H1 (cell line): Measurements from ENCODE around the gene THAP12. TPM values are rescaled to one million over a fixed set of nuclear protein-coding genes. Genes with fewer than 3 reads are reported as not detected.

Experiments
- CTCF ChIA-PET: fragments of 300-600 bp; sonication (Branson Sonifier 250); formaldehyde crosslinking; loops from one replicate; lab custom pipeline; 2021; ENCODE audit not compliant: partially characterized antibody; lab: Charles Lee
- POLR2A ChIA-PET: fragments of 300-600 bp; sonication (Branson Sonifier 250); formaldehyde crosslinking; loops from one replicate; lab custom pipeline; 2021; ENCODE audit warnings: inconsistent platforms; ENCODE audit not compliant: partially characterized antibody; lab: Charles Lee
- DNase-seq, 2 experiments: peaks; one replicate each; pipeline versions ENCODE4 v3.0.0 to v3.0.0-alpha.2; 2010 to 2022; ENCODE audit warnings: low spot score in 2 of 2, low read depth in 1 of 2, mixed read lengths in 1 of 2
- FAIRE-seq: peaks from 2 replicates; lab custom pipeline; 2011; peaks lifted over from hg19 to GRCh38; lab: Jason Lieb, UNC
- H2AFZ ChIP-seq: 2 replicates; pipeline ENCODE4 v1.8.1; 2012; ENCODE audit warnings: low read length, inconsistent platforms
- H2AK5ac ChIP-seq: 2 replicates; pipeline ENCODE4 v1.6.1; 2013; ENCODE audit warnings: low read depth, low read length
- H2BK120ac ChIP-seq: replicated peaks from 2 replicates; pipeline ENCODE3; 2013; ENCODE audit warnings: low read depth, low read length, inconsistent platforms
- H2BK12ac ChIP-seq: 2 replicates; pipeline ENCODE4 v1.6.1; 2013; ENCODE audit warnings: low read depth, low read length
- H2BK15ac ChIP-seq: 2 replicates; pipeline ENCODE4 v1.6.1; 2013; ENCODE audit warnings: low read length
- H2BK20ac ChIP-seq: 2 replicates; pipeline ENCODE4 v1.6.1; 2013; ENCODE audit warnings: low read length
- H2BK5ac ChIP-seq: 2 replicates; pipeline ENCODE4 v1.6.1; 2013; ENCODE audit warnings: low read depth, low read length
- H3K14ac ChIP-seq: 2 replicates; pipeline ENCODE4 v1.6.1; 2013; ENCODE audit warnings: inconsistent platforms; ENCODE audit not compliant: insufficient read length
- H3K18ac ChIP-seq: 2 replicates; pipeline ENCODE4 v1.6.1; 2013; ENCODE audit warnings: low read length; ENCODE audit errors: extremely low read depth
- H3K23ac ChIP-seq: 2 replicates; pipeline ENCODE4 v1.6.1; 2013; ENCODE audit warnings: inconsistent platforms; ENCODE audit not compliant: insufficient read length
- H3K23me2 ChIP-seq: 2 replicates; pipeline ENCODE4 v1.6.1; 2013; ENCODE audit warnings: low read depth, low read length
- H3K27ac ChIP-seq: 2 replicates; pipeline ENCODE4 v1.6.1; 2011; ENCODE audit warnings: low read depth, low read length, inconsistent platforms
- H3K27me3 ChIP-seq, 4 experiments: replicated peaks in 1 of 4; 1 replicate in 1 of 4; 2 replicates in 3 of 4; pipeline versions ENCODE4 v1.6.1 to v1.8.1; 2011 to 2013; ENCODE audit warnings: low read length in 3 of 4, mild to moderate bottlenecking in 3 of 4, inconsistent platforms in 2 of 4, mixed read lengths in 2 of 4, moderate library complexity in 1 of 4; ENCODE audit not compliant: control insufficient read depth in 3 of 4, insufficient read depth in 3 of 4; ENCODE audit errors: extremely low read depth in 1 of 4
- H3K36me3 ChIP-seq, 4 experiments: 2 replicates each; pipeline versions ENCODE4 v1.6.1 to v1.8.1; 2011 to 2013; ENCODE audit warnings: mild to moderate bottlenecking in 4 of 4, low read length in 3 of 4, moderate library complexity in 2 of 4, control low read depth in 1 of 4, inconsistent platforms in 1 of 4; ENCODE audit not compliant: insufficient read depth in 4 of 4, control insufficient read depth in 2 of 4
- H3K4ac ChIP-seq: replicated peaks from 2 replicates; pipeline ENCODE3; 2013; ENCODE audit warnings: low read length, low read depth, mixed read lengths, inconsistent platforms; ENCODE audit not compliant: insufficient read length
- H3K4me1 ChIP-seq, 4 experiments: replicated peaks in 1 of 4; 1 replicate in 1 of 4; 2 replicates in 3 of 4; pipeline versions ENCODE4 v1.6.1 to v1.8.1; 2011 to 2013; ENCODE audit warnings: low read length in 3 of 4, inconsistent platforms in 2 of 4, mixed read lengths in 1 of 4; ENCODE audit not compliant: insufficient read depth in 4 of 4, control insufficient read depth in 3 of 4
- H3K4me2 ChIP-seq, 2 experiments: 2 replicates each; pipeline versions ENCODE4 v1.6.1 to v1.8.1; 2011 to 2013; ENCODE audit warnings: low read depth in 2 of 2, low read length in 2 of 2, control low read depth in 1 of 2, inconsistent platforms in 1 of 2, mild to moderate bottlenecking in 1 of 2; ENCODE audit not compliant: insufficient read depth in 1 of 2
- H3K4me3 ChIP-seq, 4 experiments: fragments of 200-600, 300-600 bp in 1 of 4; sonication (generic), shearing (Covaris generic), sonication (Bioruptor Twin) in 1 of 4; 2 replicates each; pipeline versions ENCODE4 v1.5.1 to v1.8.1; 2011 to 2016; ENCODE audit warnings: low read length in 4 of 4, low read depth in 3 of 4, control low read depth in 2 of 4, inconsistent platforms in 2 of 4, mild to moderate bottlenecking in 2 of 4, mixed read lengths in 1 of 4, moderate library complexity in 1 of 4; ENCODE audit not compliant: insufficient read depth in 2 of 4; ENCODE audit errors: extremely low read depth in 1 of 4
- H3K56ac ChIP-seq: replicated peaks from 2 replicates; pipeline ENCODE3; 2013; ENCODE audit warnings: low read depth, mild to moderate bottlenecking, mixed read lengths, low read length, inconsistent platforms; ENCODE audit not compliant: insufficient read length
- H3K79me1 ChIP-seq: 2 replicates; pipeline ENCODE4 v1.6.1; 2013; ENCODE audit warnings: low read depth, low read length, control low read depth
- H3K79me2 ChIP-seq, 2 experiments: 2 replicates each; pipeline versions ENCODE4 v1.6.1 to v1.8.1; 2012 to 2013; ENCODE audit warnings: low read length in 2 of 2, mild to moderate bottlenecking in 2 of 2, inconsistent platforms in 1 of 2; ENCODE audit not compliant: insufficient read depth in 2 of 2, control insufficient read depth in 1 of 2
- H3K9ac ChIP-seq, 4 experiments: replicated peaks in 1 of 4; 1 replicate in 1 of 4; 2 replicates in 3 of 4; pipeline versions ENCODE4 v1.6.1 to v1.8.1; 2011 to 2013; ENCODE audit warnings: low read depth in 3 of 4, low read length in 3 of 4, control low read depth in 2 of 4, mild to moderate bottlenecking in 2 of 4, moderate library complexity in 2 of 4, inconsistent platforms in 1 of 4; ENCODE audit errors: extremely low read depth in 1 of 4
- H3K9me3 ChIP-seq, 2 experiments: 2 replicates each; pipeline versions ENCODE4 v1.6.1 to v1.8.1; 2012 to 2013; ENCODE audit warnings: mild to moderate bottlenecking in 2 of 2, moderate library complexity in 2 of 2, control low read depth in 1 of 2, inconsistent platforms in 1 of 2, low read depth in 1 of 2, low read length in 1 of 2, mixed read lengths in 1 of 2; ENCODE audit not compliant: insufficient read depth in 2 of 2
- H4K20me1 ChIP-seq, 2 experiments: replicated peaks in 1 of 2; 2 replicates each; pipeline versions ENCODE3 to v1.8.1; 2011 to 2013; ENCODE audit warnings: inconsistent platforms in 2 of 2, low read length in 2 of 2, mild to moderate bottlenecking in 1 of 2; ENCODE audit not compliant: insufficient read depth in 2 of 2, control insufficient read depth in 1 of 2
- H4K5ac ChIP-seq: 2 replicates; pipeline ENCODE4 v1.6.1; 2013; ENCODE audit warnings: low read length, low read depth, mixed read lengths, inconsistent platforms; ENCODE audit not compliant: insufficient read length
- H4K8ac ChIP-seq: 2 replicates; pipeline ENCODE4 v1.8.0; 2013; ENCODE audit warnings: mild to moderate bottlenecking, moderate library complexity, low read length, inconsistent platforms; ENCODE audit not compliant: insufficient read depth; ENCODE audit errors: extremely low read depth
- H4K91ac ChIP-seq: replicated peaks from 2 replicates; pipeline ENCODE3; 2013; ENCODE audit warnings: low read length, mixed read lengths, inconsistent platforms; ENCODE audit not compliant: insufficient read length
- CTBP2 ChIP-seq: IDR thresholded peaks from 2 replicates; pipeline ENCODE4 v1.7.0; 2011; ENCODE audit warnings: borderline replicate concordance, mild to moderate bottlenecking, moderate library complexity, mixed read lengths, low read length; ENCODE audit not compliant: insufficient read depth, insufficient read length
- EGR1 ChIP-seq: IDR thresholded peaks from 2 replicates; pipeline ENCODE4 v1.6.1; 2011; ENCODE audit warnings: low read depth, low read length, borderline replicate concordance
- KDM5A ChIP-seq: fragments of 200-600 bp; IDR thresholded peaks from 2 replicates; pipeline ENCODE4 v1.7.1; 2012; ENCODE audit warnings: mild to moderate bottlenecking, low read length, inconsistent platforms, mixed read lengths
- PHF8 ChIP-seq: fragments of 200-600 bp; sonication (generic); conservative IDR thresholded peaks from 2 replicates; pipeline ENCODE4 v1.7.1; 2012; ENCODE audit warnings: low read depth, mild to moderate bottlenecking, inconsistent platforms, low read length, moderate library complexity
- SAP30 ChIP-seq: fragments of 300-600 bp; sonication (generic); IDR thresholded peaks from 2 replicates; pipeline ENCODE4 v1.7.1; 2012; ENCODE audit warnings: low read length, moderate library complexity, mild to moderate bottlenecking, inconsistent platforms; ENCODE audit not compliant: insufficient read depth, insufficient replicate concordance
- SP1 ChIP-seq: IDR thresholded peaks from 2 replicates; pipeline ENCODE4 v1.6.1; 2011; ENCODE audit warnings: low read depth, low read length
- TCF12 ChIP-seq: IDR thresholded peaks from 2 replicates; pipeline ENCODE4 v1.6.1; 2011; ENCODE audit warnings: low read depth, mild to moderate bottlenecking, low read length
- USF2 ChIP-seq: IDR thresholded peaks from 2 replicates; pipeline ENCODE4 v1.6.1; 2011; ENCODE audit warnings: low read length, improper control_type of control experiment
- WGBS, 2 experiments: shearing (Covaris generic) in 1 of 2; methylation state at CpG; one replicate each; pipeline versions ENCODE4 v1.1.6 to v1.1.7; 2013 to 2015; ENCODE audit warnings: low lambda C conversion rate in 2 of 2, mixed read lengths in 2 of 2, inconsistent platforms in 1 of 2, low coverage in 1 of 2, missing lambda C conversion rate in 1 of 2; ENCODE audit not compliant: insufficient replicate concordance in 2 of 2, insufficient coverage in 1 of 2, insufficient read length in 1 of 2; ENCODE audit errors: extremely low coverage in 1 of 2, missing lambda C conversion rate in 1 of 2; 5-methylcytosine and 5-hydroxymethylcytosine counted together
- polyA plus RNA-seq, 7 experiments: library from polyadenylated mRNA; depleted of rRNA in 3 of 7; stranded (reverse) in 5 of 7; unstranded in 2 of 7; fragments of >200 nt in 5 of 7; fragments of 200-250 nt in 2 of 7; gene quantifications; 1 replicate in 5 of 7; 2 replicates in 1 of 7; 4 replicates in 1 of 7; pipeline versions ENCODE4 v1.2.1 to v1.2.3, GENCODE V29; 2011 to 2013; ENCODE audit warnings: missing spikeins in 2 of 7, mixed read lengths in 2 of 7
- total RNA-seq: library from RNA; stranded (reverse); fragmentation: NEBNext Ultra II Directional; extraction: Animal tissue kit (Norgen Biotek cat#: 25700); gene quantifications from 2 replicates; pipeline ENCODE4 v1.2.1, GENCODE V29; 2021

The THAP12 gene
- total and polyA plus RNA-seq, 2 of the 8 experiments (the other 6 are each of a cell fraction or from before 2014, with no cell fraction given), result 12.0 to 39.9 TPM

DNA sequence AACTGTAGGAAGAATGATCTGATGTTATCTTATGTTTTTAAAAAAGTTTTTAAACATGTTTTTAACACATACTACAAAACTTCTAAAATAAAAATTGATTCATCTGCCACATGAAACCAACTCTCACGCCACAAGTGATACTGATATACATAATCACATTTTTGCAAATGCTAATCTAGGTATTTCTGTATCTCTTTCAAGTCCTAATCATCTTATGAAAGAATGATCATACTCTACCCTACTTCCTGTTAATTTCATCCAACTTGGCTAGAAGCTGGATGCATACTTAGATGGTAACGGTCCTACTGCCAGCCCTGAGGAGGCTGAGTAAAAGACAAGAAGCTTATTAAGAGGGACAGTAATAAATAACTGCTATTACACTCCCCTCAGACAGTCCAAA is 19.2 kb downstream of the THAP12 start:
- H4K20me1 ChIP-seq, result no peaks in the 10 kb centered on the region
- no peaks in the 10 kb centered on the region for H3K23me2 ChIP-seq
- no peak for FAIRE-seq
- no peak for DNase-seq
- H3K27ac ChIP-seq, result no peak overlapping the region
- no peak overlapping the region for H3K9ac ChIP-seq
- no peak overlapping the region for H3K56ac ChIP-seq
- peaks cover 0 to 17% of the 10 kb centered on the region in 2 experiments; a peak in 2 of 4 replicates for H3K79me2 ChIP-seq
- H3K18ac ChIP-seq, result no peak overlapping the region
- H3K4ac ChIP-seq, result no peak overlapping the region
- H4K91ac ChIP-seq, result no peak overlapping the region
- no peak overlapping the region for H4K8ac ChIP-seq
- TF ChIP-seq TCF12, result no peak
- no peak for TF ChIP-seq EGR1
- no peak for TF ChIP-seq KDM5A
- TF ChIP-seq PHF8, result no peak
- no peak for TF ChIP-seq SP1
- no peak for TF ChIP-seq CTBP2
- TF ChIP-seq SAP30, result no peak
- TF ChIP-seq USF2, result no peak
- H2BK15ac ChIP-seq, result no peak overlapping the region
- H3K4me1 ChIP-seq, result no peaks in the 10 kb centered on the region
- H3K79me1 ChIP-seq, result no peaks in the 10 kb centered on the region; the same call in 1 of the 2 replicates
- H2AK5ac ChIP-seq, result no peak overlapping the region
- ChIA-PET CTCF (interaction anchor here (1.7 to 2.0 kb wide), 2 partner anchors 12 to 58 kb away, joined by 4 to 5 read pairs; no protein-coding TSS in a partner anchor), POLR2A (interaction anchor here (1.6 kb wide), 1 partner anchor 18 kb away, joined by 3 read pairs; no protein-coding TSS in a partner anchor)
- H2AFZ ChIP-seq, result no peak overlapping the region
- 94% methylated on average over 2 of the region's 2 CpGs; no CpG with 5 or more reads in 1 of the 2 experiments for WGBS, 2 experiments
- H3K4me2 ChIP-seq, result no peak overlapping the region
- H2BK20ac ChIP-seq, result no peak overlapping the region
- no peak overlapping the region for H3K23ac ChIP-seq
- no peak overlapping the region for H3K4me3 ChIP-seq
- no peak overlapping the region for H4K5ac ChIP-seq
- H2BK5ac ChIP-seq, result no peak overlapping the region
- peaks cover 0 to 3% (median 0%) of the 10 kb centered on the region in 4 experiments; a peak in 1 of 8 replicates for H3K36me3 ChIP-seq
- no peaks in the 10 kb centered on the region for H3K9me3 ChIP-seq
- H3K27me3 ChIP-seq, result no peaks in the 10 kb centered on the region
- no peak overlapping the region for H2BK120ac ChIP-seq
- no peak overlapping the region for H3K14ac ChIP-seq
- no peak overlapping the region for H2BK12ac ChIP-seq
